GM18499 (cell line): ENCODE data around the gene TPGS1.
"Not testable (repeated sequence)": the region's sequence is repeated elsewhere in the genome, so short reads cannot be mapped to it uniquely, and the experiment has no call there.

Source experiments
- ATAC-seq: cut with Tn5 transposase; IDR thresholded peaks from one replicate; pipeline ENCODE4 v1.9.1; 2021; ENCODE audit warnings: moderate number of reproducible peaks; ENCODE audit not compliant: insufficient read depth, unreplicated experiment

The TPGS1 gene

DNA sequence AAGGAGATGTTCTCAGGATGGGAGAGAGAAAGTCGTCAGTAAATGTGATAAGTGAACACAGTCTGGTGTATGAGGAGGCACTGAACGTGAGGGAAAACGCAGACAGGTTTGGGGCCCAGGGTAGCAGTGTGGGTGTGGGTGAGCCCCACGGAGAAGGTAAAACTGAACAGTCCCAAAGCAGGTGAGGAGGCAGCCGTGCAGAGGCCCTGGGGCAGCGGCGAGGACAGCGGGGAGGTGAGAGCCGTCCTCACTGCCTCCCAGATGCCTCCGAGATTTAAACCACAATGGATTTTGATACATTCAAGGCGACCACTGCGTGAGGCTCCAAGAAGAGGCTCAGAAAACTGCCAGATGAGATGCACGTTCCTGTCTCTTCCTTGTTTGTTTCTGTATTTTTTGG, 31.9 kb upstream of the TPGS1 start:
- ATAC-seq = no peak

- no peak for ATAC-seq
Measured at GRCh38 chr19:478236-478903, 28.9 kb upstream of the TPGS1 start.

DNA sequence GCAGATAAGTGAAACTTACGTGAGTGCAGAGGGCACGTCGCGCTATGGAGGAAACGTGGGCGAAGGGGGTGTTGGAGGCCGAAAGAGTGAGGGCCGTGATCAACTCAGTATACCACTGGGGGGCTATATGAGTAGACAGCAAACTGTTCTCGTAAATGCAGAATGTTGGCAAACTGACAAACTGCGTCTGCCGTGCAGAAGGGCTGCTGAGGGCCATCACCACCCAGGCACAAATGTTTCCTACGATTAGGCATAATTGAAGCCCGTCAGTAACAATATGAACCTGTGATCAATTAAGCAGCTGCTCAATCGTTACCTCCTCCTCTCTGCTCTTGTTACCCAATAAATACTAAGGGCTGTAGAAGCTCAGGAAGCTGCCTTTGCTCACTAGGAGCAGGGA, 28.3 kb upstream of the TPGS1 start:
- no peak for ATAC-seq

- ATAC-seq = no peak
Measured at GRCh38 chr19:480016-480855, 27.1 kb upstream of the TPGS1 start.

DNA sequence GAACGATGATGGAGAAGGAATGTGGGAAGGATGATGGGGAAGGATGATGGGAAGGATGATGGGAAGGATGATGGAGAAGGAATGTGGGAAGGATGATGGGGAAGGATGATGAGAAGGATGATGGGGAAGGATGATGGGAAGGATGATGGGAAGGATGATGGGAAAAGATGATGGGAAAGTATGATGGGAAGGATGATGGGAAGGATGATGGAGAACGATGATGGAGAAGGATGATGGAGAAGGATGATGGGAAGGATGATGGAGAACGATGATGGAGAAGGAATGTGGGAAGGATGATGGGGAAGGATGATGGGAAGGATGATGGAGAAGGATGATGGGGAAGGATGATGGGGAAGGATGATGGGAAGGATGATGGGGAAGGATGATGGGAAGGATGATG, 26.2 kb upstream of the TPGS1 start:
- not testable (repeated sequence) for ATAC-seq

DNA sequence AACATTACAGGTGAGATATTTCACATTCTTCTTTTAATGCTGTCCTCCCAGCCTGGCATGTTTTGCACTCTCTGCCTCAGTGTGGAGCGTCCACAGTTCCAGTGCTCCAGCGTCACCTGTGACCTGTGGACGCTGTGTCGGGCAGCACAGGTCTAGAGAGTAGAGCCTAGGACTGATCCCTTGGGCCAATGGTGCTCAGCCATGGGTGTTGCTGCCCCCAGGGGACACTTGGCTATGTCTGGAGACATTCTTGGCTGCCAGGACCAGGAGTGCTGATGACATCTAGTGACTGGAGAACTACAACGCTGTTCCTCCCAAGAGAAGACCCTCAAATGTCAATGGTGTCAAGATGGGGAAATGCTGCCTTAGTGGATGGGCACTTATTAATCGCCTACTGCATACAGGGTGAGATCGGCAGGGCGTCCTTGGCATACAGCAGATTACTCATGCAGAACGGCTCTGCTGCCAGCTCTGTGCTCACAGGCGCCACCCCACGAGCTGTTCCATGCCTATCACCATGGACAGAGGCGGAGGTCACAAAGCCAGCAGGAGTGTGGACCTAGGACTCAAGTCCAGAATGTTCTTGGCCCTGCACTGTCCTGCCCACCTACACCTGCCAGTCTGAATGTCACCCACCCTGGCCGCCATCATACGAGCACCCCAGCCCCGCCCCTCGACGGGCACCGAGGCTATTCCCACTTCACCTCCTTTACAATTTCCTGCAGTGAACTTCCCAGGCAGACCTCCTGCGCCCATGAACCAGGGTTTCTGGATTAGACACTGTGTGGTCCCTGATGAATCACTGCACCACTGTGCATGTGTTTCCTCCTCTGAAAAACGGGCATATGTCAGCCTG, 24.9 kb upstream of the TPGS1 start:
- ATAC-seq = no peak

- ATAC-seq = no peak
Measured at GRCh38 chr19:483332-484072, 23.8 kb upstream of the TPGS1 start.

DNA sequence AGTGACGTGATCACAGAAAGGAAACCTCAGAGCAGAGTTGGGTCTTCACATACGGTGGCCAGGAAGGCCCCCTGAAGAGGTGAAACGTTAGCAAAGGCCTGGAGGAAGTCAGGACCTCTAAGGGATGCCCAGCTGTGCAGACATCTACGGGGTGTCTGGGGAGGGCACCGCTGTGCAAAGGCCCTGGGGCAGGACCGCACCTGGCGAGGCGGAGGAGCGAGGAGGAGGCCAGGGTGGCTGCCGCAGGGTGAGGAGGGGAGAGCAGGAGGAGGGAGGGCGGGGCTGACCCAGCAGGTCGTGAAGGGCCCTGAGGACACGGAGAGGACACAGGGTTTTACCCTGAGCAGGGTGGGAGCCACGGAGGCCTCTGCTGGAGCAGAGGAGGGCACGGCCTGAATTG, 22.8 kb upstream of the TPGS1 start:
- ATAC-seq = no peak

- ATAC-seq = no peak
Measured at GRCh38 chr19:485077-485476, 22.2 kb upstream of the TPGS1 start.

DNA sequence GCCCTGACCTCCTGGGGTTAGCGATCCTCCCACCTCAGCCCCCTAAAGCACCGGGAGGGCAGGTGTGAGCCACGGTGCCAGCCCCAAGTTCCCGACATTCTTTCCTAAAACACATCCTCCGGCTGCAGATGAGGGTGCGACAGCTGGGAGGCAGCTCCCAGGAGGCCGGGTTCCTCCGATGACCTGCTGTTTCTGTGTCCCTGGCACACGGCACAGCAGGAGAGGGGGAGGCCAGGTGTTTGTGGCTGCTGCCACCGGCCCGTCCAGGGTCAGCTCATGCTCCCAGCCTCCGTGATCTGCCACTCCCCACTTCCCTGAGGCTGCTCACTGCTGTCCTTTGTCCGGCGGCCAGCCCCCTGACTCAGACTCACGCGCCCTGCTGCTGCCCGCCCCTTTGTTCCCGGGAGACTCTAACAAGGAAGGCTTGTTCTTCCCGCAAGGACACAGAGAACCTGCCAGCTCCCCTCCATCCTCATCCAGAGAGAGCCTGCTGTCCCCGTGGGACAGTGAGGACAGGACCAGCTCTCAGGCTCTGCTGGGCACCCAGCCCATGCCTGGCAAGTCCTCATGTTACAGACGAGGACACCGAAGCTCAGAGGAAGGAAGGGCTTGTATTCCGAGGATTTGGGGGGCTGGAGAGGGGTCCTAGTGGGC, 21.6 kb upstream of the TPGS1 start:
- no peak for ATAC-seq

- ATAC-seq = no peak
Measured at GRCh38 chr19:488505-489417, 18.5 kb upstream of the TPGS1 start.

- ATAC-seq = no peak
Measured at GRCh38 chr19:489418-490196, 17.7 kb upstream of the TPGS1 start.

DNA sequence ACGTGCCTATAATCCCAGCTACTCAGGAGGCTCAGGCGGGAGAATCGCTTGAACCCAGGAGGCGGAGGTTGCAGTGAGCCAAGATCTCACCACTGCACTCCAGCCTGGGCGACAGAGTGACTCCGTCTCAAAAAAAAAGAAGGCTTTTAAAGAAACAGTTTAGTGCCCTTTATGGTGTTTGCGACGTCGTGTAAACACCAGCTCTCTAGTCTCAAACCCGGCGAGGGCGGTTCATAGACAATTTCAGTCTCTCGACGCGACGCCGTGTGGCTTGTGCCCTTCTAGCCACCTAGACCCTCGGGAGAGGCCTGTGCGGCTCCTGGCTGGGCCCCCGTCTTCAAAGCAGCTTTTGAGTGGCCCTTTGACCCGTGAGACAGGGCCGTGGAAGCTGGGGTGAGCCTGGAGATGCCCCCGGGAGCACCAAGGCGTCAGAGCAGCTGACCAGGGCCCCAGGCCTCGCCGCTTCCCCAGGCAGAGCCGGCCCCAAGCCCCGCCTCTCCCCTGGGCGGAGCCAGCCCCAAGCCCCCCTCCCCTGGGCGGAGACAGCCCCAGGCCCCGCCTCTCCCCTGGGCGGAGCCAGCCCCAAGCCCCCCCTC, 16.1 kb upstream of the TPGS1 start:
- no peak for ATAC-seq

- ATAC-seq = no peak
Measured at GRCh38 chr19:492091-492531, 15.2 kb upstream of the TPGS1 start.

GRCh38 chr19:493391-494170, 13.7 kb upstream of the TPGS1 start:
- ATAC-seq = no peak

GRCh38 chr19:494171-495080, 12.9 kb upstream of the TPGS1 start:
- no peak for ATAC-seq
